Measurements from ENCODE around the gene DCUN1D2.

Gene DCUN1D2

GRCh38 chr13:113422807-113423519 is 67.5 kb downstream of the DCUN1D2 start:
- no peaks in the 10 kb centered on the region for H3K4me1 Mint-ChIP-seq
- no peaks in the 10 kb centered on the region for H3K9me3 Mint-ChIP-seq
- ATAC-seq (peak; percentile 19), DNase-seq (ENCODE audit: low spot score in 2 of 2) (no peak)
- H3K4me3 Mint-ChIP-seq: no peak overlapping the region
- H3K36me3 Mint-ChIP-seq: no peaks in the 10 kb centered on the region
- H3K27ac Mint-ChIP-seq: no peak overlapping the region

GRCh38 chr13:113421673-113422270 is 68.7 kb downstream of the DCUN1D2 start:
- Mint-ChIP-seq H3K9me3 (no peaks in the 10 kb centered on the region), H3K4me3 (no peak overlapping the region), H3K27ac (no peak overlapping the region), H3K36me3 (no peaks in the 10 kb centered on the region), H3K4me1 (no peaks in the 10 kb centered on the region)
- DNase-seq (ENCODE audit: low spot score in 2 of 2) (no peak), ATAC-seq (no peak)

- Mint-ChIP-seq H3K36me3 (no peaks in the 10 kb centered on the region), H3K9me3 (no peaks in the 10 kb centered on the region), H3K4me3 (no peak overlapping the region), H3K4me1 (no peaks in the 10 kb centered on the region), H3K27ac (no peak overlapping the region)
- no peak for ATAC-seq
- no peak for DNase-seq (ENCODE audit: low spot score in 2 of 2)
These were observed 69.5 kb downstream of the DCUN1D2 start for GRCh38 chr13:113420833-113421600.

GRCh38 chr13:113420232-113420631 is 70.3 kb downstream of the DCUN1D2 start:
- no peak for ATAC-seq
- no peaks in the 10 kb centered on the region for H3K36me3 Mint-ChIP-seq
- H3K4me3 Mint-ChIP-seq: no peak overlapping the region
- H3K27ac Mint-ChIP-seq: no peak overlapping the region
- no peak for DNase-seq (ENCODE audit: low spot score in 2 of 2)
- no peaks in the 10 kb centered on the region for H3K9me3 Mint-ChIP-seq
- no peaks in the 10 kb centered on the region for H3K4me1 Mint-ChIP-seq

GRCh38 chr13:113419531-113420193 is 70.8 kb downstream of the DCUN1D2 start:
- Mint-ChIP-seq H3K27ac (no peak overlapping the region), H3K4me1 (no peaks in the 10 kb centered on the region), H3K9me3 (no peaks in the 10 kb centered on the region), H3K4me3 (no peak overlapping the region), H3K36me3 (no peaks in the 10 kb centered on the region)
- no peak for DNase-seq (ENCODE audit: low spot score in 2 of 2)
- no peak for ATAC-seq

- DNase-seq (ENCODE audit: low spot score in 2 of 2) (no peak), ATAC-seq (no peak)
- Mint-ChIP-seq H3K4me1 (no peaks in the 10 kb centered on the region), H3K9me3 (no peaks in the 10 kb centered on the region), H3K36me3 (no peaks in the 10 kb centered on the region), H3K4me3 (no peak overlapping the region), H3K27ac (peak overlapping the region; percentile 72)
These were observed 71.8 kb downstream of the DCUN1D2 start for GRCh38 chr13:113418722-113419049.

- Mint-ChIP-seq H3K4me1 (no peaks in the 10 kb centered on the region), H3K27ac (peak overlapping the region; percentile 72), H3K4me3 (no peak overlapping the region), H3K36me3 (no peaks in the 10 kb centered on the region), H3K9me3 (peaks cover 2% of the 10 kb centered on the region)
- no peak for ATAC-seq
- DNase-seq (ENCODE audit: low spot score in 2 of 2): no peak
These were observed 72.4 kb downstream of the DCUN1D2 start for GRCh38 chr13:113417836-113418721.

GRCh38 chr13:113417008-113417751 is 73.3 kb downstream of the DCUN1D2 start:
- H3K4me1 Mint-ChIP-seq: no peaks in the 10 kb centered on the region
- no peak overlapping the region for H3K27ac Mint-ChIP-seq
- H3K9me3 Mint-ChIP-seq: peaks cover 3% of the 10 kb centered on the region
- ATAC-seq (no peak), DNase-seq (ENCODE audit: low spot score in 2 of 2) (no peak)
- H3K4me3 Mint-ChIP-seq: no peak overlapping the region
- no peaks in the 10 kb centered on the region for H3K36me3 Mint-ChIP-seq

GRCh38 chr13:113415825-113416224 is 74.7 kb downstream of the DCUN1D2 start:
- no peaks in the 10 kb centered on the region for H3K4me1 Mint-ChIP-seq
- H3K27ac Mint-ChIP-seq: no peak overlapping the region
- no peak for DNase-seq (ENCODE audit: low spot score in 2 of 2)
- ATAC-seq: no peak
- peaks cover 3% of the 10 kb centered on the region for H3K9me3 Mint-ChIP-seq
- no peaks in the 10 kb centered on the region for H3K36me3 Mint-ChIP-seq
- no peak overlapping the region for H3K4me3 Mint-ChIP-seq

GRCh38 chr13:113415032-113415431 is 75.5 kb downstream of the DCUN1D2 start:
- Mint-ChIP-seq H3K36me3 (no peaks in the 10 kb centered on the region), H3K27ac (no peak overlapping the region), H3K4me3 (no peak overlapping the region), H3K9me3 (peaks cover 3% of the 10 kb centered on the region), H3K4me1 (no peaks in the 10 kb centered on the region)
- ATAC-seq: no peak
- no peak for DNase-seq (ENCODE audit: low spot score in 2 of 2)

- H3K9me3 Mint-ChIP-seq: peaks cover 3% of the 10 kb centered on the region
- no peak overlapping the region for H3K4me3 Mint-ChIP-seq
- H3K4me1 Mint-ChIP-seq: no peaks in the 10 kb centered on the region
- ATAC-seq (no peak), DNase-seq (ENCODE audit: low spot score in 2 of 2) (no peak)
- H3K36me3 Mint-ChIP-seq: no peaks in the 10 kb centered on the region
- no peak overlapping the region for H3K27ac Mint-ChIP-seq
These were observed 76.2 kb downstream of the DCUN1D2 start for GRCh38 chr13:113414335-113414734.

- Mint-ChIP-seq H3K36me3 (no peaks in the 10 kb centered on the region), H3K27ac (no peak overlapping the region), H3K9me3 (peaks cover 3% of the 10 kb centered on the region), H3K4me3 (no peak overlapping the region), H3K4me1 (no peaks in the 10 kb centered on the region)
- DNase-seq (ENCODE audit: low spot score in 2 of 2) (no peak), ATAC-seq (no peak)
These were observed 76.6 kb downstream of the DCUN1D2 start for GRCh38 chr13:113413898-113414282.

- H3K4me1 Mint-ChIP-seq: no peaks in the 10 kb centered on the region
- DNase-seq (ENCODE audit: low spot score in 2 of 2): no peak
- H3K9me3 Mint-ChIP-seq: peaks cover 3% of the 10 kb centered on the region
- no peaks in the 10 kb centered on the region for H3K36me3 Mint-ChIP-seq
- ATAC-seq: no peak
- no peak overlapping the region for H3K4me3 Mint-ChIP-seq
- H3K27ac Mint-ChIP-seq: no peak overlapping the region
These were observed 77.2 kb downstream of the DCUN1D2 start for GRCh38 chr13:113413178-113413897.

GRCh38 chr13:113412440-113412839 is 78.1 kb downstream of the DCUN1D2 start:
- no peaks in the 10 kb centered on the region for H3K36me3 Mint-ChIP-seq
- H3K4me3 Mint-ChIP-seq: no peak overlapping the region
- no peak overlapping the region for H3K27ac Mint-ChIP-seq
- no peaks in the 10 kb centered on the region for H3K4me1 Mint-ChIP-seq
- no peak for ATAC-seq
- DNase-seq (ENCODE audit: low spot score in 2 of 2): no peak
- peaks cover 3% of the 10 kb centered on the region for H3K9me3 Mint-ChIP-seq
